HG03139 (cell line): Measurements from ENCODE around the gene FADS3.

Source experiments
- ATAC-seq: cut with Tn5 transposase; IDR thresholded peaks from one replicate; pipeline ENCODE4 v1.9.1; 2021; ENCODE audit not compliant: unreplicated experiment

FADS3 gene

GRCh38 chr11:61839742-61840141, 51.6 kb downstream of the FADS3 start:
- no peak for ATAC-seq

GRCh38 chr11:61838921-61839320, 52.4 kb downstream of the FADS3 start:
- no peak for ATAC-seq

DNA sequence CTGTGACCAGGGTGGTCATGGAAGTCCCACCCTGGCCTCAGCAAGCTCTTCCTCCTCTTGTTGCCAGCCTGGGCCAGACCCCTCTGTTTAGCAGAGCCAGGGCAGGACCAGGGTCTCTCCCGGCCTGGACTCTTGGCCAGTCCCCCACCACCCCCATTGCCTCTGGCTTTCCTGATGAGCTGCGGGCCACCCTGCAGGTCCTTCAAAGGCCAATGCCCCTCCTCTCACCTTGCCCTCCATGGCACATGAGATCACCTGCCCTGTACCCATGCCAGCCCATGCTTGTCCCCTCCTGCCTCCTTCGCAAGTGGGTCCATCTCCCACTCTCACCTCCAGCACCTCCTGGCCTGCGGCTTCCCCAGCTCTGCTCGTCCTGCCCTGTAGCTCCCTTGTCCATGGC, 52.8 kb downstream of the FADS3 start:
- ATAC-seq = no peak

DNA sequence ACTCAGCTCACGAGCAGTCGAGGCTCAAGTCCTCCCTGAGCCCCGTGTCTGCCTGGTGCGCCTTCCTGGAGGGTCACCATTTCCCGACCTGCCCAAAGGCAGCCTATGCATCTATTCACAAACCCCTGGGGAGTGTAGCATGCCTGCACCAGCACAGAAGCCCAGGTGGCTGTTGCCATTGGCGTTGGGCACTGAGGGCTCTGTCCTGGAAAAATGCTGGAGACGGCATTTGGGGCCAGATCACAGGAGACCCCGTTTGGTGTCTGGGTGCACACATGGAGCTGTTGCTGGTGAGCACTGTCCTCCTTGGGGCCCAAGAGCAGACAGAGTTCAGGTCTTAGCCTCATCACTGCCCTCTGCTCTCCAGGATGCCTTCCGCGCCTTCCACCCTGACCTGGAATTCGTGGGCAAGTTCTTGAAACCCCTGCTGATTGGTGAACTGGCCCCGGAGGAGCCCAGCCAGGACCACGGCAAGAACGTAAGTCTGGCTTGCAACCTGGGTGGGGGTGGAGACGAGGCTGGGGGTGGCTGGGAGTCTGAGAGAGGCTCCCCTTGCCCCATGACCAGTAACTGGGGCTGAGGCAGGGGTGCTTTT, 53.8 kb downstream of the FADS3 start:
- no peak for ATAC-seq

- ATAC-seq = no peak
These were observed 55.2 kb downstream of the FADS3 start for GRCh38 chr11:61836193-61836592.

GRCh38 chr11:61834278-61835048, 56.9 kb downstream of the FADS3 start:
- ATAC-seq = peak; percentile 91

DNA sequence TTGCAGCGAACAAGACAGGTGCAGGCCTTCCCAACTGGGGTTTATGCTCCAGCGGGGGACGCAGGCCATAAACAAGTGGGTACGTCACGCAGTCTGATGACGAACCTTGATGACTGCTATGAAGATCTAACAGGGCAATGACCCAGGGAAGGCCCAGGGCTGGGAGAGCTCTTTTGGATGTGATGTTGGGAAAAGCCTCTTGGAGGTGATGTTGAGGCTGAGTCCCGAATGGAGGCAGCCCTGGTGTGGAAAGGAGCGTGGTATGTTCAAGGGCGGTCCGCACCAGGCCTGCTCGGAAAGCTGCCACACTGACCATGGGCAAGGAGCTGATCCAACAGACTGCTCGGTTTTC, 57.4 kb downstream of the FADS3 start:
- no peak for ATAC-seq

GRCh38 chr11:61833471-61833870, 57.9 kb downstream of the FADS3 start:
- no peak for ATAC-seq

DNA sequence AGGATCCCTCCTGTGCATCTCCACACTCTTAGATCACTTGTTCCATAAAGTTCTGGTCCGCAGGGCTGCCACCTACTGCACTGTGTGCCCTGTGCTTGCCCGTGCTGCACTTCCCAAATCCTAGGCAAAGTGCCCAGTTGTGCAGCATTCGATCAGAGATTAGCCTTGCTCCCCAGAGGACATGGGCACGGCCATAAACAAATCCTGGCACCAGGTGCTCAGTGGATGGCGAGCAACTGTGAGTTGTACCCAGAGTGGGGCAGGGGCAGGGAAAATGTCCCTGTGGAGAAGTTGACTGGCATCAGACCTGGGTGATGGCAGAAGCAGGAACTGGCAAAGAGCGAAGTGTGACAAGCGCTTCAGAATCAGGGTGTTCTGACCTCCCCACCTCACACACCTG, 58.6 kb downstream of the FADS3 start:
- no peak for ATAC-seq

DNA sequence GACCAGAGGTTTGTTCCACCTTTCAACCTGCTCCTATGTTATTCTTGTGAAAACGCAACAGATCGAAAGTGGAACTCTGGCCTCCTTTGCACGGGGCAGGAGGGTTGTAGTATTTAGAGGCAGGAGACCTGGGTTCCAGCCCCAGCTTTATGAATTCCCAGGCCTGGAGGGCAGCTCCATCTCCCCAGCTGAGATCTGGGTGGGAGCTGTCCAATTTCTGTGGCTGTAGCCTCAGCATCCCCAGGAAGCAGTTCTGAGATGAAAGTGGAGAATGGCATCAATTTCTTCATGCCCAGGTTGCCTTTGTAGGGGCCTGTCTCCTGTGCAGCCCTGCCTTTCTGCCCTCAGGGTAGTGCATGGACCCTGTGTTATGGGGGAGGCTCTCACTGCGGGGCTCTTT, 59.1 kb downstream of the FADS3 start:
- ATAC-seq = no peak

DNA sequence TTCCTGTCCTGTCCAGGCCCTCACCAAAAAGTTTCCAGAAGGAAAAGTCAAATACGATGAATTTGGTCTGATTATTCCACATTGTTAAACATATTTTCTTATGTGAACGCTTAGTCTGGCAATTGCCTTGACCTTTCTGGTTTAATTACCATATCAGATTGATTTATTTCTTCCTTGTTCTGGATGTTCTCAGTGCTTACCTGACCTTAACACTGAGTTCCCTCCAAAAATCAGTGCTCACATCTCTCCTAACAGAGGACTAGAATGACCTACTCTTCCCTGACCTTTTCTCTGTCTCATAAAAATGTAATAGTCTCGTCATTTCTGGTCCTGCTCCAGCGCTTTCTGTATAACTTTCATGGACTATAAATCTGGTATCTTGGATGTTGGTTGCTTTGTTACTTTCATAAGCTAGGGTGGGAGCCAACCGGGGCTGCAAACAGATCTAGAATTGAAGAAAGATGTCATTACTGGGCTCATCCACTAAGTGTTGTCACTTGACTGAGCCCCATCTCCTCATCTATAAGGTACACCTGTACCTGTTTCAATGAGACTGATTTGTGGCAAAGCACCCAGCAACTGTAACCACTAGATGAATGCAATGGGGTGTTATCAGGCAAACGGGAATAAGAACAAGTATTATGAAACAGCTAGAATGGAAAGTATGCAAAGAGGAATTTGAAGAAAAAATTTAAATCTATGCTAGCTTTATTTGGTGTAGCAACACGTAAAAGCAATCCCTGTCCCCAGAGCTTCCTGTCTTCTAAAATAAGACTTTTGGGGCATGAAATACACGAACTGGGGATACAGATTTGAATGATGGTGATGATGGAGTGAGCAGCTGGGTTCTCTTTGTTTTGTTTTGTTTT, 60.9 kb downstream of the FADS3 start:
- ATAC-seq = no peak

DNA sequence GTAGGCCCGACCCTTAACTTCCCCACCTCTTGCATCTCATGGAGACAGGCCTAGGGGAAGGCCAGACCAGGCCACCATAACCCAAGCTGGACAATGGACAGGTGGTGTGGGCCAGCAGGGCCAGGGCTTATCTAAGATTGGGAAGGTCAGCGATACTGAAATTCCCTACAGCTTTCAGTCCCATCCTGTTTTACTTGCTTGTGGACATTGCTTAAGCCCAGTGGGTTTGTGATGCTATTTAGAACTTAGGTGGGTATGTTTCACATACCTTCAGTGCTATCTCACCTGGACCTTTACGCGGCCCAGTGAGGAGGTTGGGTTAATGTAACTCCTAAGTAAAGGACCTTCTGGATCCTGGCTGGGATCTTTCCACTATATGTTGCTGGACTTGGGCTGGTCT, 61.5 kb downstream of the FADS3 start:
- no peak for ATAC-seq

DNA sequence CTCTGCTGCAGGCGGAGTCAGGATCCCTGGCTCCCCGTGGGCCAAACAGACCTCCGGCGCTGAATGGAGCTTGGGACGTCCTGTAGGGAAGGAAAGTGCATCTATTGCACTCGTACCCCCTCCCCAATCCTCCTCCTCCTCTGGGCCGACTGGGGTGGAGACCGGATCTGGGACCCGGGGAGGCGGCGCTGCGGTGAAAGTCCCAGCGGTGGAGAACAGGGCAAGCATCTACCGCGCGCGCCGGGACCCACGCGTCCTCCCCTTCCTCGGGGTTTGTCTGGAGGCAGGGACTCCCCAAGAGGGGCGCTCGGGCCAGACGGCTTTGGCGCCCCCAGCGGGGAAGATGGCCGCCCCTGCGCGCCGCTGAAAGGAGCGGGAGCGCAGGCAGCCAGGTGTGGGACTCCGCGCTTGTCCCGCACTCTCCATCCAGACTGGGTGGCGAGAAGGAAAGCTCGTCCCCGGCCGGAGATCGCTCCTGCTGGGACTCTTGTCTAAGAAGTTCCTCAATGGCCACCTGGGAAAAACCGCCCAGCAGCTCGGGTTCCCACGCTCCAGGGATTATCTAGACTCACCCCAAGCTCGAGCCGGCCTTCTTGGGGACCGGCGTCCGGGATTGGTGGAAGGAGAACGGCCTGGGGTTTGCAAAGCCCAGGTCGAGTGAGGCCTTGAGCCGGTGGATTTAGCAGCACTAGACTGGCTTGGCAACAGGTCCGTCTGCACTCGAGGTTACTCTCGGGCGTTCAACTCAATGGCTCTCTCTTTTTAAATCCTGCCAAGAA, 62.5 kb downstream of the FADS3 start:
- no peak for ATAC-seq

- no peak for ATAC-seq
These were observed 63.0 kb downstream of the FADS3 start for GRCh38 chr11:61828379-61828628.

GRCh38 chr11:61827571-61828378, 63.6 kb downstream of the FADS3 start, which contains the start of gene FADS2:
FADS2 (plus strand) TSS chr11:61828300; CDS start chr11:61828391, 91 bp downstream.
- ATAC-seq = peak; percentile 65

DNA sequence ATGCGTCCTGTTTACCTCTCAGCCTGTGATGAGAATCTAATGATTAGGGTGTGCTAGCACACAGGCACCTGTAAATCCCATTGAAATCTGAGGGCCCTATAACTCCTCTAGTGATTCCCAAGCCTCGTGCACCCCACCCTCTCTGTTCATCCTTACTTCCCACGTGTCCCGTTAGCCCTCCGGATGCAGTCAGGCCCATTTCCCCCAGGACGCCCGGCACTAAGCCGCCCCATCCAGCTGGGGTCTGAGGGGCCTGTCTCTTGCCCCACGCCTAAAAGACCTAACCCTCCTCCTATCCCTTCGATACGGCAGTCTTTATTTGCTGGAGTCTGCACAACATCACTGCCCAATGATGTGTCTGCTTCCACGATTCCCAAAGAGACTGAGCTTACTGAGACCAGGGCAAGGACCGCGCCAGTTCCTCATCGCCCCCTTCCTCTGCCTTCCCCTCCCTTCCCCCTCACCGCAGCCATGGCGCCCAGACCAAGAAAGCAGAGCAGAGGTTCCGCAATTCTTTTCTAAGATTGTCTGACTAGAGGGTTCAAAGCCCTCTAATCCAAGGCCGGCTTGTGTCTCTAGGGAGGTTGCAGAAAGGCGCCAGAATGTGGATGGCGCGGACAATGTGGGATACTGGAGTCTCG, 64.3 kb downstream of the FADS3 start:
- ATAC-seq = no peak
